IMR-90 (cell line): Measurements from ENCODE around the gene LRRTM3. TPM values are rescaled to one million over a fixed set of nuclear protein-coding genes. Genes with fewer than 3 reads are reported as not detected.

ENCODE experiments used
- ATAC-seq: fragments of 200-7000 bp; cut with Tn5 transposase; 2 replicates; pipeline ENCODE4 v1.9.1; 2020; ENCODE audit warnings: low read depth, mild to moderate bottlenecking, moderate library complexity
- BruUV-seq: library from RNA; stranded (reverse); fragments of 400-500 nt; replicated peaks from 2 replicates; lab custom pipeline; 2021; lab: Mats Ljungman, UMichigan
- CTCF ChIA-PET: fragments of 300-600 bp; formaldehyde crosslinking; extraction: SDS; loops from one replicate; lab custom pipeline; 2021; ENCODE audit warnings: antibody characterized with exemption; lab: Yijun Ruan, JAX
- POLR2A ChIA-PET: fragments of 300-600 bp; sonication (Branson Sonifier 250); formaldehyde crosslinking; loops from one replicate; lab custom pipeline; 2022; ENCODE audit warnings: antibody characterized with exemption; ENCODE audit not compliant: unreplicated experiment; lab: Charles Lee
- DNase-seq: peaks from one replicate; pipeline ENCODE4 v3.0.0; 2013
- H2AFZ ChIP-seq: replicated peaks from 2 replicates; pipeline ENCODE3; 2013; ENCODE audit warnings: low read length, mild to moderate bottlenecking; ENCODE audit not compliant: poor library complexity
- H2AK5ac ChIP-seq: 2 replicates; pipeline ENCODE4 v1.6.1; 2013; ENCODE audit warnings: low read depth, low read length, inconsistent platforms
- H2AK9ac ChIP-seq: replicated peaks from 2 replicates; pipeline ENCODE3; 2013; ENCODE audit warnings: mild to moderate bottlenecking, low read depth, low read length, moderate library complexity; ENCODE audit not compliant: poor library complexity
- H2BK120ac ChIP-seq: 2 replicates; pipeline ENCODE4 v1.6.1; 2013; ENCODE audit warnings: low read depth, low read length, inconsistent platforms
- H2BK15ac ChIP-seq: 3 replicates; pipeline ENCODE4 v1.6.1; 2013; ENCODE audit warnings: low read depth, low read length, inconsistent platforms
- H2BK20ac ChIP-seq: 2 replicates; pipeline ENCODE4 v1.6.1; 2013; ENCODE audit warnings: low read depth, mild to moderate bottlenecking, inconsistent platforms, low read length, moderate library complexity
- H2BK5ac ChIP-seq: 2 replicates; pipeline ENCODE4 v1.6.1; 2013; ENCODE audit warnings: mild to moderate bottlenecking, low read depth, low read length, inconsistent platforms; ENCODE audit not compliant: poor library complexity, severe bottlenecking
- H3K14ac ChIP-seq: replicated peaks from 2 replicates; pipeline ENCODE4 v1.6.1; 2013; ENCODE audit warnings: low read depth, low read length, inconsistent platforms
- H3K18ac ChIP-seq: 2 replicates; pipeline ENCODE4 v1.6.1; 2013; ENCODE audit warnings: low read depth, low read length, control low read depth
- H3K23ac ChIP-seq: 2 replicates; pipeline ENCODE4 v1.6.1; 2013; ENCODE audit warnings: low read depth, low read length, inconsistent platforms
- H3K27ac ChIP-seq: 2 replicates; pipeline ENCODE4 v1.5.1; 2013; ENCODE audit warnings: mild to moderate bottlenecking, control low read depth, low read length; ENCODE audit not compliant: insufficient read depth
- H3K27me3 ChIP-seq: 2 replicates; pipeline ENCODE4 v1.6.1; 2013; ENCODE audit warnings: low read length; ENCODE audit not compliant: control insufficient read depth, insufficient read depth
- H3K36me3 ChIP-seq: 2 replicates; pipeline ENCODE4 v1.6.1; 2013; ENCODE audit warnings: low read length, mixed read lengths; ENCODE audit not compliant: control insufficient read depth, insufficient read depth
- H3K4ac ChIP-seq: 2 replicates; pipeline ENCODE4 v1.6.1; 2013; ENCODE audit warnings: low read depth, low read length, inconsistent platforms
- H3K4me1 ChIP-seq: 2 replicates; pipeline ENCODE4 v1.6.1; 2013; ENCODE audit warnings: low read length, mixed read lengths; ENCODE audit not compliant: control insufficient read depth, insufficient read depth
- H3K4me2 ChIP-seq: 2 replicates; pipeline ENCODE4 v1.6.1; 2013; ENCODE audit warnings: low read depth, mild to moderate bottlenecking, control low read depth, low read length, moderate library complexity
- H3K4me3 ChIP-seq: 2 replicates; pipeline ENCODE4 v1.5.1; 2013; ENCODE audit warnings: low read depth, mild to moderate bottlenecking, control low read depth, low read length, moderate library complexity; ENCODE audit not compliant: insufficient read depth
- H3K56ac ChIP-seq: 2 replicates; pipeline ENCODE4 v1.6.1; 2013; ENCODE audit warnings: low read length, inconsistent platforms; ENCODE audit not compliant: insufficient read depth; ENCODE audit errors: extremely low read depth
- H3K79me1 ChIP-seq, 2 experiments: 2 replicates each; pipeline ENCODE4 v1.6.1; 2013; ENCODE audit warnings: low read length in 2 of 2, inconsistent platforms in 1 of 2, low read depth in 1 of 2
- H3K9ac ChIP-seq: 2 replicates; pipeline ENCODE4 v1.6.1; 2013; ENCODE audit warnings: low read depth, low read length, control low read depth
- H3K9me1 ChIP-seq: 2 replicates; pipeline ENCODE4 v1.6.1; 2013; ENCODE audit warnings: low read length, inconsistent platforms; ENCODE audit not compliant: insufficient read depth
- H3K9me3 ChIP-seq: 2 replicates; pipeline ENCODE4 v1.6.1; 2013; ENCODE audit warnings: low read length; ENCODE audit not compliant: control insufficient read depth, insufficient read depth
- H4K20me1 ChIP-seq: 2 replicates; pipeline ENCODE4 v1.6.1; 2013; ENCODE audit warnings: low read length, inconsistent platforms; ENCODE audit not compliant: insufficient read depth
- H4K5ac ChIP-seq: 2 replicates; pipeline ENCODE4 v1.6.1; 2013; ENCODE audit warnings: mild to moderate bottlenecking, low read depth, low read length, control low read depth
- H4K8ac ChIP-seq, 2 experiments: 2 replicates each; pipeline ENCODE4 v1.6.1; 2013; ENCODE audit warnings: low read depth in 2 of 2, low read length in 2 of 2, control low read depth in 1 of 2, inconsistent platforms in 1 of 2
- H4K91ac ChIP-seq: 2 replicates; pipeline ENCODE4 v1.6.1; 2013; ENCODE audit warnings: low read depth, low read length, inconsistent platforms; ENCODE audit not compliant: insufficient read depth
- NFE2L2 ChIP-seq: fragments of 150-350 bp; IDR thresholded peaks from 2 replicates; pipeline ENCODE4 v1.6.1; 2016; ENCODE audit warnings: low read depth, mild to moderate bottlenecking, low read length
- RFX5 ChIP-seq: IDR thresholded peaks from 2 replicates; pipeline ENCODE4 v1.8.0; 2012; ENCODE audit warnings: low read depth, mild to moderate bottlenecking, low read length, moderate library complexity
- WGBS, 2 experiments: methylation state at CpG; one replicate each; pipeline versions ENCODE4 v1.1.5 to v1.1.7; 2013; ENCODE audit warnings: missing lambda C conversion rate in 2 of 2; ENCODE audit not compliant: insufficient read length in 1 of 2; ENCODE audit errors: extremely low coverage in 2 of 2; 5-methylcytosine and 5-hydroxymethylcytosine counted together
- dilution Hi-C: fragments of 300-500 bp; cut with HindIII; formaldehyde crosslinking; loops from one replicate; pipeline ENCODE4 v1.14.3; 2018; ENCODE audit warnings: low sequenced_read_pairs; ENCODE audit not compliant: unreplicated experiment
- in situ Hi-C: fragments of 300-500 bp; cut with MboI; formaldehyde crosslinking; loops from 3 replicates; pipeline ENCODE4 v1.14.3; 2019; ENCODE audit warnings: low sequenced_read_pairs, inconsistent platforms, mixed read lengths
- intact Hi-C: fragments of 100-400 bp; cut with micrococcal nuclease; formaldehyde crosslinking; loops from 2 replicates; pipeline ENCODE4 v1.10.0; 2022
- polyA plus RNA-seq, 3 experiments: library from polyadenylated mRNA; depleted of rRNA; stranded (reverse); fragments of >200 nt; gene quantifications; 2 replicates each; pipeline ENCODE4 v1.2.3, GENCODE V29; 2012; ENCODE audit warnings: low replicate concordance in 1 of 3
- total RNA-seq: library from RNA; depleted of rRNA; stranded (reverse); fragments of >200 nt; gene quantifications from 2 replicates; pipeline ENCODE4 v1.2.3, GENCODE V29; 2012

Gene LRRTM3
- total and polyA plus RNA-seq, 2 of the 4 experiments (the other 2 are of a cell fraction): under 0.01 TPM; not detected in 1

DNA sequence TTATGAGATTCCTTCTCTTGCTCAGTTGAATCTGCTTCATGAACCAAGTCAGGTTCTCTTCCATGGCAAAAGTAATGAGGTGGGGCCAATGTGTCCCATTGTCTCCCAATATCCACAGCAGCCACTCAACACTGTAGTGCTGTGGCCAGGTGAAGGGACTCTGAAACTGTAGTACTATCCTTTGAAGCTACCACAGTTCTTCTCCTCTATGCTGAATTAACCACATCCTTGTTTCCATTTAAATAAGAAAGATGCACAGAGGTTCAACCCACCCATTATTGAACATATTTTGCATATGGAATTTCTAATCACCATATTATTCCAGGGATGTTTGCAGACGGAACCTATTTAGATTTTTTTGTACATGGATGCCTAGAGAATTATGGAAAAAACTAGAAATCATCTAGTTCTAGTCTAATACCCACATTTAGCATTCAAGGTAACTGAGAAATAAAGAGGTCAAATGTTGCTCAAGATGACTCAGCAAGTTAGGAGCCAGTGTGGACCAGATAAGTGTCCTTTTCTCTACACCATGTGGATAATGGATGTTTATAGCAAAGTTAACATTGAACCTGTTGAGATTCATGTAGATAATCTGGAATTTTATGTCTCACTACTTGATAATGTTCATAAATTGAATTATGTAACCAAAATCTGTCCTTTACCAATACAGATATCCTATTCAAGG is 64.5 kb downstream of the LRRTM3 start:
- Histone ChIP-seq H3K14ac (no peak overlapping the region), H3K27ac (no peak overlapping the region), H4K5ac (no peak overlapping the region), H3K4me3 (no peak overlapping the region), H3K56ac (no peak overlapping the region), H2BK20ac (no peak overlapping the region), H4K8ac (no peak overlapping the region), H2AK9ac (no peak overlapping the region), H3K27me3 (no peaks in the 10 kb centered on the region), H3K9me3 (no peaks in the 10 kb centered on the region), H3K4ac (no peak overlapping the region), H2AK5ac (no peak overlapping the region), H3K9ac (no peak overlapping the region), H2BK5ac (no peak overlapping the region), H4K20me1 (no peaks in the 10 kb centered on the region), H3K4me2 (no peak overlapping the region), H3K23ac (no peak overlapping the region), H3K9me1 (no peaks in the 10 kb centered on the region), H2AFZ (no peak overlapping the region), H3K18ac (no peak overlapping the region), H3K79me1 (no peaks in the 10 kb centered on the region), H2BK15ac (no peak overlapping the region), H4K91ac (no peak overlapping the region), H3K4me1 (no peaks in the 10 kb centered on the region), H2BK120ac (no peak overlapping the region), H3K36me3 (no peaks in the 10 kb centered on the region)
- POLR2A ChIA-PET: no interaction called here
- no TSS peak for BruUV-seq
- CTCF ChIA-PET: no interaction called here
- in situ Hi-C loops (no loop called here), dilution Hi-C loops (no loop called here), intact Hi-C loops (no loop called here)
- DNase-seq (no peak), ATAC-seq (no peak)
- no CpG with 5 or more reads among the region's 1 CpG for WGBS, 2 experiments
- TF ChIP-seq NFE2L2: peak; percentile 57; the same call in 1 of the 2 replicates
- no peak for TF ChIP-seq RFX5
